ENCODE data around the gene KCP.

DNA sequence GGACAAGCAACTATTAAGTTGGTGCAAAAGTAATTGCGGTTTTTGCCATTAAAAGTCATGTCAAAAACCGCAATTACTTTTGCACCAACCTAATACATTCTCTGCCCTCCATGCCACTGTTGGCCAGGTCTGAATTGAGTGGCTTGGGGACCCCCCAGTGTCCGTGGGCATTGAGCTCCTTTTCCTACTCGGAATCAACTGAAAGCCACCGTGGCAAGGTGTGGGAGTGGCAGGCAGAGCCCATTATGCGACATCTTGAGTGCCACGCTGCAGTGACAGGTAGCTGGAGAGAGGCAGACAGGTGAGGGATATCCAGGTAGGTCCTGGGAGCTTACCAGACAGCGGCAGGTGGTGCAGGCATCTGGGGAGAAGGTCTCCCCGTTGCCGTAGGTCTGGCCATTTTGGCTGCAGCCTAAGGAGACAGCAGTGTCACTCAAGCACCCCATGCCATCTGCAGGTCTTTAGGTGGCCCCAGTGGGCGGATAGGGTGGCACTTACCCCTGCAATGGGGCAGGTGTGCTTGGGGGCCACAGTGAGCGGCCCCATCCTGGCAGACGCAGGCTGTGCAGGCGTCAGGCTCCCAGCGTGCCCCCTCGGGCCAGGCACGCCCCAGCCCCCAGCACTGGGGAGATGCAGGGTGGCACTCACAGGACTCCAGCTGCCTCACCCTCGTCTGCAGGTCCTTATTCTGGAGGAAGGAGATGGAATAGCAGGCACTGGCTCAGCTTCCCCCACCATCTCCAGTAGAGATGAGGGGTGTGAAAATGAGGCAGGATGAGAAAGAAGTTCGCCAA is 3.5 kb downstream of the KCP start:
- no peak for TF ChIP-seq CTCF (IDR thresholded peaks at IDR 0.05)
- no peak for TF ChIP-seq POLR2A (IDR thresholded peaks at IDR 0.05)

Data from uterus (tissue), 2 donors.